C4-2B (cell line): ENCODE measurements around the gene SPATA33.

Experiments
- CTCF ChIP-seq: fragments of 450-650 bp; conservative IDR thresholded peaks from 2 replicates; pipeline ENCODE4 v1.5.1; 2017; ENCODE audit warnings: mild to moderate bottlenecking
- ZFX ChIP-seq: fragments of 450-650 bp; IDR thresholded peaks from 2 replicates; pipeline ENCODE4 v1.6.1; 2017

- no peak for TF ChIP-seq CTCF
- no peak for TF ChIP-seq ZFX
These were observed 37.8 kb upstream of the SPATA33 start for GRCh38 chr16:89619840-89620239.
